OCI-LY7 (cell line): Measurements from ENCODE around the gene C1orf159.

Source experiments
- EZH2phosphoT487 ChIP-seq: fragments of 200-600 bp; sonication (generic); IDR thresholded peaks from 2 replicates; pipeline ENCODE4 v1.6.1; 2018; ENCODE audit warnings: low read depth, borderline replicate concordance, mild to moderate bottlenecking, mixed run types, antibody characterized with exemption, low read length, moderate library complexity, mixed read lengths
- TF ChIP-seq, protein P1 (sequence below): fragments of 200-600 bp; sonication (generic); conservative IDR thresholded peaks from 2 replicates; pipeline ENCODE4 v1.5.1; 2014; ENCODE audit warnings: mild to moderate bottlenecking, antibody characterized with exemption, low read length, moderate library complexity, mixed read lengths

- TF ChIP-seq, protein P1, sequence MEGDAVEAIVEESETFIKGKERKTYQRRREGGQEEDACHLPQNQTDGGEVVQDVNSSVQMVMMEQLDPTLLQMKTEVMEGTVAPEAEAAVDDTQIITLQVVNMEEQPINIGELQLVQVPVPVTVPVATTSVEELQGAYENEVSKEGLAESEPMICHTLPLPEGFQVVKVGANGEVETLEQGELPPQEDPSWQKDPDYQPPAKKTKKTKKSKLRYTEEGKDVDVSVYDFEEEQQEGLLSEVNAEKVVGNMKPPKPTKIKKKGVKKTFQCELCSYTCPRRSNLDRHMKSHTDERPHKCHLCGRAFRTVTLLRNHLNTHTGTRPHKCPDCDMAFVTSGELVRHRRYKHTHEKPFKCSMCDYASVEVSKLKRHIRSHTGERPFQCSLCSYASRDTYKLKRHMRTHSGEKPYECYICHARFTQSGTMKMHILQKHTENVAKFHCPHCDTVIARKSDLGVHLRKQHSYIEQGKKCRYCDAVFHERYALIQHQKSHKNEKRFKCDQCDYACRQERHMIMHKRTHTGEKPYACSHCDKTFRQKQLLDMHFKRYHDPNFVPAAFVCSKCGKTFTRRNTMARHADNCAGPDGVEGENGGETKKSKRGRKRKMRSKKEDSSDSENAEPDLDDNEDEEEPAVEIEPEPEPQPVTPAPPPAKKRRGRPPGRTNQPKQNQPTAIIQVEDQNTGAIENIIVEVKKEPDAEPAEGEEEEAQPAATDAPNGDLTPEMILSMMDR, result no peak
- no peak for TF ChIP-seq EZH2phosphoT487
Observed at GRCh38 chr1:1088029-1088800, 27.7 kb downstream of the C1orf159 start.
